Testis (tissue), 2 donors: ENCODE measurements around the gene PTGDS.

Source experiments
- CTCF ChIP-seq, 3 experiments: fragments of 450-650 bp in 2 of 3; fragments of 200-600 bp in 1 of 3; sonication (generic) in 1 of 3; IDR thresholded peaks; one replicate each; pipeline ENCODE4 v1.5.1; 2016 to 2019; ENCODE audit warnings: antibody characterized with exemption in 3 of 3, mild to moderate bottlenecking in 2 of 3, moderate library complexity in 1 of 3
- POLR2A ChIP-seq: fragments of 450-650 bp; IDR thresholded peaks from one replicate; pipeline ENCODE4 v1.6.1; 2017; ENCODE audit warnings: antibody characterized with exemption, mild to moderate bottlenecking, moderate library complexity

- TF ChIP-seq CTCF (IDR thresholded peaks at IDR 0.05) (no peak), POLR2A (no peak)
Observed at GRCh38 chr9:136997830-136998234, 20.5 kb downstream of the PTGDS start.
